GM12878 (cell line): ENCODE data around the gene CCNJ. TPM values are rescaled to one million over a fixed set of nuclear protein-coding genes. Genes with fewer than 3 reads are reported as not detected.

ENCODE experiments used
- BMI1 ChIP-seq: fragments of 450-650 bp; IDR thresholded peaks from 2 replicates; pipeline ENCODE4 v1.6.1; 2016; ENCODE audit warnings: mild to moderate bottlenecking, moderate library complexity, borderline replicate concordance
- HDAC6 ChIP-seq: fragments of 200-600 bp; sonication (generic); IDR thresholded peaks from one replicate; pipeline ENCODE4 v1.8.0; 2017; ENCODE audit warnings: antibody characterized with exemption; ENCODE audit not compliant: unreplicated experiment
- MEF2B ChIP-seq: fragments of 450-650 bp; IDR thresholded peaks from 2 replicates; pipeline ENCODE4 v1.6.1; 2018; ENCODE audit warnings: mild to moderate bottlenecking, moderate library complexity; ENCODE audit not compliant: partially characterized antibody, poor library complexity, severe bottlenecking
- POU2F2 ChIP-seq: IDR thresholded peaks from 3 replicates; pipeline ENCODE4 v1.6.1; 2011; ENCODE audit warnings: low read depth, mild to moderate bottlenecking, low read length, borderline replicate concordance
- STAT1 ChIP-seq: fragments of 450-650 bp; conservative IDR thresholded peaks from 2 replicates; pipeline ENCODE4 v1.6.1; 2014; ENCODE audit warnings: antibody characterized with exemption, mild to moderate bottlenecking
- SUPT20H ChIP-seq: IDR thresholded peaks from 2 replicates; pipeline ENCODE4 v1.6.1; 2011; ENCODE audit warnings: low read depth, mild to moderate bottlenecking, low read length, moderate library complexity, borderline replicate concordance; ENCODE audit not compliant: control insufficient read depth
- ZZZ3 ChIP-seq: IDR thresholded peaks from 2 replicates; pipeline ENCODE4 v1.6.1; 2011; ENCODE audit warnings: low read depth; ENCODE audit not compliant: control insufficient read depth, insufficient read length
- polyA plus RNA-seq, 11 experiments: library from polyadenylated mRNA; depleted of rRNA in 4 of 11; unstranded in 6 of 11; stranded (reverse) in 5 of 11; fragments of >200 nt; fragmentation: Nextera tagmentation in 4 of 11; fragmentation: Illumina TruSeq in 1 of 11; extraction: Ambion mirVana in 4 of 11; extraction: Trizol in 1 of 11; gene quantifications; 1 replicate in 1 of 11; 2 replicates in 10 of 11; pipeline versions ENCODE4 v1.2.1 to v1.2.3, GENCODE V29; 2011 to 2016; ENCODE audit warnings: inconsistent platforms in 2 of 11, missing spikeins in 2 of 11, low read depth in 1 of 11
- total RNA-seq, 4 experiments: library from RNA; depleted of rRNA in 3 of 4; stranded (reverse); fragments of >200 nt in 3 of 4; fragmentation: Illumina TruSeq in 1 of 4; extraction: Trizol in 1 of 4; gene quantifications; 2 replicates each; pipeline versions ENCODE4 v1.2.1 to v1.2.3, GENCODE V29; 2013 to 2021
- TF ChIP-seq, protein P1 (sequence below): IDR thresholded peaks from 2 replicates; pipeline ENCODE4 v1.6.1; 2011; ENCODE audit warnings: borderline replicate concordance, low read depth, mild to moderate bottlenecking, moderate library complexity, mixed read lengths, low read length; ENCODE audit not compliant: insufficient read depth; ENCODE audit errors: extremely low read length
- TF ChIP-seq, protein P2 (sequence below): fragments of 450-650 bp; formaldehyde crosslinking; IDR thresholded peaks from 2 replicates; pipeline ENCODE4 v1.4.0; 2022; ENCODE audit warnings: mild to moderate bottlenecking, moderate library complexity
- TF ChIP-seq, protein P3 (sequence below): IDR thresholded peaks from 2 replicates; pipeline ENCODE4 v1.6.1; 2012; ENCODE audit warnings: low read depth, low read length, improper control_type of control experiment
- TF ChIP-seq, protein P4 (sequence below): fragments of 450-650 bp; IDR thresholded peaks from 2 replicates; pipeline ENCODE4 v1.6.1; 2018; ENCODE audit warnings: mild to moderate bottlenecking, low read depth, moderate library complexity; ENCODE audit not compliant: partially characterized antibody
- TF ChIP-seq, protein P5 (sequence below): IDR thresholded peaks from 2 replicates; pipeline ENCODE4 v1.6.1; 2012; ENCODE audit warnings: improper control_type of control experiment, low read depth, low read length; ENCODE audit not compliant: insufficient replicate concordance

Gene CCNJ
- total and polyA plus RNA-seq, 10 of the 15 experiments (the other 5 are each of a cell fraction or from before 2014, with no cell fraction given), result 0.56 to 8.8 (median 6.6) TPM

DNA sequence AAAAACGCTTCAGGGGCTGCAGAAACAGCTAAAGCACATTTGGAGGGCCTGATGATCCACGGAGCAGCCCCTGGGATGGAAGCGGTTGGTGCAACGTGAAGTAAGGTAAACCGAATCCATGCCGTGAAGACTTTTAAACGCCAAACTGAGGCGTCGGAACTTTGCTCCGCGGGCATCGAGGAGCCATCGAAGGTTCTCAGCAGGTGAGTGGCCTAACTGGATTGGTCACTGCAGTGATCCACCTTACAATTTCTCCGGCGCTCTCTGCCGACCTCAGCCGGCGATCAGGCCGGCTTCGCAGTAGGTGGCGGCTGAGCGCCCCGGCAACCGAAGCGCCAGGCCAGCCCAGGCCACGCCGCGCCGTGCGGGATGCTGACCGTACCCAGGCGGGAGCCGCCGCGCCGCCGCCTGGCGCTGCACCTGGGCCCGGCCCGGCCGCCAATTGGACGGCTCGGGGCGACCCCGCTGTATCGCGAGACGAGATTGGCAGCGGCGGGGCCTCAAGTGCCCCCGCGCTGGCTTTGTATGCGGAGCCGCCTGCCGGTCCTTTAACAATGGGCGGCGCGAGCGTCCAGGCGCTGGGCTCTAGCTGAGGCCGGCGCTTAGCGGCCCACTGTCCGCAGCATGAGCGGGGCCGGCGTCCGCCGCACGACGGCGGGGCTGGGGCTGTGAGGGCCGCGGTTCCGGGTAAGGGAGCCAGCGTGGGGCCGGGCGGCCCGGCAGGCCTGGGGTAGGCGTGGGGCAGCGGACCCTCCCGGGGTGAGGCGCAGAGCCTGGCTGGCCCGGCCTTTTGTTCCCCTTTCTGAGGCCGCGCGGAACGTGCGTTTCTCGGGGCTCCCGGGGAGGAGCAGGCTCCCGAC lies at the start of gene CCNJ (continued):
- TF ChIP-seq SUPT20H (no peak), STAT1 (0 out of 2 replicates have a peak, but pooled peaks have one; percentile 53), ZZZ3 (no peak), POU2F2 (no peak; the same call in 2 of the 3 replicates), BMI1 (no peak), HDAC6 (no peak), MEF2B (no peak)
- TF ChIP-seq, protein P1, sequence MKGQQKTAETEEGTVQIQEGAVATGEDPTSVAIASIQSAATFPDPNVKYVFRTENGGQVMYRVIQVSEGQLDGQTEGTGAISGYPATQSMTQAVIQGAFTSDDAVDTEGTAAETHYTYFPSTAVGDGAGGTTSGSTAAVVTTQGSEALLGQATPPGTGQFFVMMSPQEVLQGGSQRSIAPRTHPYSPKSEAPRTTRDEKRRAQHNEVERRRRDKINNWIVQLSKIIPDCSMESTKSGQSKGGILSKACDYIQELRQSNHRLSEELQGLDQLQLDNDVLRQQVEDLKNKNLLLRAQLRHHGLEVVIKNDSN, result no peak
- TF ChIP-seq, protein P2, sequence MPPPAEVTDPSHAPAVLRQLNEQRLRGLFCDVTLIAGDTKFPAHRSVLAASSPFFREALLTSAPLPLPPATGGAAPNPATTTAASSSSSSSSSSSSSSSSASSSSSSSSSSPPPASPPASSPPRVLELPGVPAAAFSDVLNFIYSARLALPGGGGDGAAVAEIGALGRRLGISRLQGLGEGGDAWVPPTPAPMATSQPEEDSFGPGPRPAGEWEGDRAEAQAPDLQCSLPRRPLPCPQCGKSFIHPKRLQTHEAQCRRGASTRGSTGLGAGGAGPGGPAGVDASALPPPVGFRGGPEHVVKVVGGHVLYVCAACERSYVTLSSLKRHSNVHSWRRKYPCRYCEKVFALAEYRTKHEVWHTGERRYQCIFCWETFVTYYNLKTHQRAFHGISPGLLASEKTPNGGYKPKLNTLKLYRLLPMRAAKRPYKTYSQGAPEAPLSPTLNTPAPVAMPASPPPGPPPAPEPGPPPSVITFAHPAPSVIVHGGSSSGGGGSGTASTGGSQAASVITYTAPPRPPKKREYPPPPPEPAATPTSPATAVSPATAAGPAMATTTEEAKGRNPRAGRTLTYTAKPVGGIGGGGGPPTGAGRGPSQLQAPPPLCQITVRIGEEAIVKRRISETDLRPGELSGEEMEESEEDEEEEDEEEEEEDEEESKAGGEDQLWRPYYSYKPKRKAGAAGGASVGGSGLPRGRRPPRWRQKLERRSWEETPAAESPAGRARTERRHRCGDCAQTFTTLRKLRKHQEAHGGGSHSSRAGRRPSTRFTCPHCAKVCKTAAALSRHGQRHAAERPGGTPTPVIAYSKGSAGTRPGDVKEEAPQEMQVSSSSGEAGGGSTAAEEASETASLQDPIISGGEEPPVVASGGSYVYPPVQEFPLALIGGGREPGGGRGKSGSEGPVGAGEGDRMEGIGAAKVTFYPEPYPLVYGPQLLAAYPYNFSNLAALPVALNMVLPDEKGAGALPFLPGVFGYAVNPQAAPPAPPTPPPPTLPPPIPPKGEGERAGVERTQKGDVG (CRISPR knock-in tag), result no peak
- TF ChIP-seq, protein P3, sequence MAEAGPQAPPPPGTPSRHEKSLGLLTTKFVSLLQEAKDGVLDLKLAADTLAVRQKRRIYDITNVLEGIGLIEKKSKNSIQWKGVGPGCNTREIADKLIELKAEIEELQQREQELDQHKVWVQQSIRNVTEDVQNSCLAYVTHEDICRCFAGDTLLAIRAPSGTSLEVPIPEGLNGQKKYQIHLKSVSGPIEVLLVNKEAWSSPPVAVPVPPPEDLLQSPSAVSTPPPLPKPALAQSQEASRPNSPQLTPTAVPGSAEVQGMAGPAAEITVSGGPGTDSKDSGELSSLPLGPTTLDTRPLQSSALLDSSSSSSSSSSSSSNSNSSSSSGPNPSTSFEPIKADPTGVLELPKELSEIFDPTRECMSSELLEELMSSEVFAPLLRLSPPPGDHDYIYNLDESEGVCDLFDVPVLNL, result peak; percentile 52
- TF ChIP-seq, protein P4, sequence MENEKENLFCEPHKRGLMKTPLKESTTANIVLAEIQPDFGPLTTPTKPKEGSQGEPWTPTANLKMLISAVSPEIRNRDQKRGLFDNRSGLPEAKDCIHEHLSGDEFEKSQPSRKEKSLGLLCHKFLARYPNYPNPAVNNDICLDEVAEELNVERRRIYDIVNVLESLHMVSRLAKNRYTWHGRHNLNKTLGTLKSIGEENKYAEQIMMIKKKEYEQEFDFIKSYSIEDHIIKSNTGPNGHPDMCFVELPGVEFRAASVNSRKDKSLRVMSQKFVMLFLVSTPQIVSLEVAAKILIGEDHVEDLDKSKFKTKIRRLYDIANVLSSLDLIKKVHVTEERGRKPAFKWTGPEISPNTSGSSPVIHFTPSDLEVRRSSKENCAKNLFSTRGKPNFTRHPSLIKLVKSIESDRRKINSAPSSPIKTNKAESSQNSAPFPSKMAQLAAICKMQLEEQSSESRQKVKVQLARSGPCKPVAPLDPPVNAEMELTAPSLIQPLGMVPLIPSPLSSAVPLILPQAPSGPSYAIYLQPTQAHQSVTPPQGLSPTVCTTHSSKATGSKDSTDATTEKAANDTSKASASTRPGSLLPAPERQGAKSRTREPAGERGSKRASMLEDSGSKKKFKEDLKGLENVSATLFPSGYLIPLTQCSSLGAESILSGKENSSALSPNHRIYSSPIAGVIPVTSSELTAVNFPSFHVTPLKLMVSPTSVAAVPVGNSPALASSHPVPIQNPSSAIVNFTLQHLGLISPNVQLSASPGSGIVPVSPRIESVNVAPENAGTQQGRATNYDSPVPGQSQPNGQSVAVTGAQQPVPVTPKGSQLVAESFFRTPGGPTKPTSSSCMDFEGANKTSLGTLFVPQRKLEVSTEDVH, result no peak
- TF ChIP-seq, protein P5, sequence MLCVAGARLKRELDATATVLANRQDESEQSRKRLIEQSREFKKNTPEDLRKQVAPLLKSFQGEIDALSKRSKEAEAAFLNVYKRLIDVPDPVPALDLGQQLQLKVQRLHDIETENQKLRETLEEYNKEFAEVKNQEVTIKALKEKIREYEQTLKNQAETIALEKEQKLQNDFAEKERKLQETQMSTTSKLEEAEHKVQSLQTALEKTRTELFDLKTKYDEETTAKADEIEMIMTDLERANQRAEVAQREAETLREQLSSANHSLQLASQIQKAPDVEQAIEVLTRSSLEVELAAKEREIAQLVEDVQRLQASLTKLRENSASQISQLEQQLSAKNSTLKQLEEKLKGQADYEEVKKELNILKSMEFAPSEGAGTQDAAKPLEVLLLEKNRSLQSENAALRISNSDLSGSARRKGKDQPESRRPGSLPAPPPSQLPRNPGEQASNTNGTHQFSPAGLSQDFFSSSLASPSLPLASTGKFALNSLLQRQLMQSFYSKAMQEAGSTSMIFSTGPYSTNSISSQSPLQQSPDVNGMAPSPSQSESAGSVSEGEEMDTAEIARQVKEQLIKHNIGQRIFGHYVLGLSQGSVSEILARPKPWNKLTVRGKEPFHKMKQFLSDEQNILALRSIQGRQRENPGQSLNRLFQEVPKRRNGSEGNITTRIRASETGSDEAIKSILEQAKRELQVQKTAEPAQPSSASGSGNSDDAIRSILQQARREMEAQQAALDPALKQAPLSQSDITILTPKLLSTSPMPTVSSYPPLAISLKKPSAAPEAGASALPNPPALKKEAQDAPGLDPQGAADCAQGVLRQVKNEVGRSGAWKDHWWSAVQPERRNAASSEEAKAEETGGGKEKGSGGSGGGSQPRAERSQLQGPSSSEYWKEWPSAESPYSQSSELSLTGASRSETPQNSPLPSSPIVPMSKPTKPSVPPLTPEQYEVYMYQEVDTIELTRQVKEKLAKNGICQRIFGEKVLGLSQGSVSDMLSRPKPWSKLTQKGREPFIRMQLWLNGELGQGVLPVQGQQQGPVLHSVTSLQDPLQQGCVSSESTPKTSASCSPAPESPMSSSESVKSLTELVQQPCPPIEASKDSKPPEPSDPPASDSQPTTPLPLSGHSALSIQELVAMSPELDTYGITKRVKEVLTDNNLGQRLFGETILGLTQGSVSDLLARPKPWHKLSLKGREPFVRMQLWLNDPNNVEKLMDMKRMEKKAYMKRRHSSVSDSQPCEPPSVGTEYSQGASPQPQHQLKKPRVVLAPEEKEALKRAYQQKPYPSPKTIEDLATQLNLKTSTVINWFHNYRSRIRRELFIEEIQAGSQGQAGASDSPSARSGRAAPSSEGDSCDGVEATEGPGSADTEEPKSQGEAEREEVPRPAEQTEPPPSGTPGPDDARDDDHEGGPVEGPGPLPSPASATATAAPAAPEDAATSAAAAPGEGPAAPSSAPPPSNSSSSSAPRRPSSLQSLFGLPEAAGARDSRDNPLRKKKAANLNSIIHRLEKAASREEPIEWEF, result no peak
